H9 (cell line): Measurements from ENCODE around the gene GPR137B. TPM values are rescaled to one million over a fixed set of nuclear protein-coding genes. Genes with fewer than 3 reads are reported as not detected.

Source experiments
- DNase-seq: peaks from one replicate; pipeline ENCODE4 v3.0.0-alpha.2; 2017
- H2AFZ ChIP-seq: one replicate; pipeline ENCODE4 v1.6.1; 2013; ENCODE audit warnings: mild to moderate bottlenecking, low read length, control low read depth, moderate library complexity
- H2AK5ac ChIP-seq: 2 replicates; pipeline ENCODE4 v1.6.1; 2013; ENCODE audit warnings: low read length, control low read depth, mixed read lengths; ENCODE audit not compliant: insufficient read length
- H2BK120ac ChIP-seq: one replicate; pipeline ENCODE4 v1.6.1; 2013; ENCODE audit warnings: low read depth, mild to moderate bottlenecking, low read length, control low read depth, inconsistent platforms; ENCODE audit not compliant: poor library complexity, severe bottlenecking
- H2BK12ac ChIP-seq: 2 replicates; pipeline ENCODE4 v1.6.1; 2013; ENCODE audit warnings: low read length, control low read depth, mixed read lengths, low read depth; ENCODE audit not compliant: insufficient read length
- H2BK15ac ChIP-seq: 2 replicates; pipeline ENCODE4 v1.6.1; 2013; ENCODE audit warnings: low read depth, low read length, control low read depth
- H2BK20ac ChIP-seq: one replicate; pipeline ENCODE4 v1.6.1; 2013; ENCODE audit warnings: low read depth, mild to moderate bottlenecking, low read length, control low read depth, inconsistent platforms; ENCODE audit not compliant: poor library complexity, severe bottlenecking
- H2BK5ac ChIP-seq: 2 replicates; pipeline ENCODE4 v1.6.1; 2013; ENCODE audit warnings: low read length, control low read depth, mixed read lengths; ENCODE audit not compliant: insufficient read length
- H3K14ac ChIP-seq: 2 replicates; pipeline ENCODE4 v1.6.1; 2013; ENCODE audit warnings: low read length, control low read depth; ENCODE audit not compliant: insufficient read depth
- H3K18ac ChIP-seq: 2 replicates; pipeline ENCODE4 v1.6.1; 2013; ENCODE audit warnings: low read depth, mild to moderate bottlenecking, mixed read lengths, low read length, control low read depth; ENCODE audit not compliant: insufficient read length
- H3K23ac ChIP-seq: 2 replicates; pipeline ENCODE4 v1.6.1; 2013; ENCODE audit warnings: low read length, control low read depth, mixed read lengths, low read depth; ENCODE audit not compliant: insufficient read length
- H3K23me2 ChIP-seq: 2 replicates; pipeline ENCODE4 v1.6.1; 2013; ENCODE audit warnings: low read depth, mild to moderate bottlenecking, mixed read lengths, low read length, control low read depth; ENCODE audit not compliant: insufficient read length, poor library complexity, severe bottlenecking
- H3K27ac ChIP-seq: 2 replicates; pipeline ENCODE4 v1.5.1; 2013; ENCODE audit warnings: low read length, control low read depth, mixed read lengths, low read depth; ENCODE audit not compliant: insufficient read length
- H3K27me3 ChIP-seq: 2 replicates; pipeline ENCODE4 v1.6.1; 2013; ENCODE audit warnings: low read length, control low read depth, inconsistent platforms; ENCODE audit not compliant: insufficient read depth
- H3K4ac ChIP-seq: 2 replicates; pipeline ENCODE4 v1.6.1; 2013; ENCODE audit warnings: low read depth, mild to moderate bottlenecking, control low read depth, inconsistent platforms, low read length, moderate library complexity
- H3K4me1 ChIP-seq: 2 replicates; pipeline ENCODE4 v1.6.1; 2013; ENCODE audit warnings: low read length, control low read depth, inconsistent platforms; ENCODE audit not compliant: insufficient read depth
- H3K4me2 ChIP-seq: 2 replicates; pipeline ENCODE4 v1.6.1; 2013; ENCODE audit warnings: low read length, control low read depth, mixed read lengths; ENCODE audit not compliant: insufficient read length, insufficient read depth
- H3K56ac ChIP-seq: 2 replicates; pipeline ENCODE4 v1.6.1; 2013; ENCODE audit warnings: low read depth, mild to moderate bottlenecking, mixed read lengths, low read length, control low read depth; ENCODE audit not compliant: insufficient read length
- H3K79me1 ChIP-seq: 2 replicates; pipeline ENCODE4 v1.6.1; 2013; ENCODE audit warnings: low read depth, mild to moderate bottlenecking, moderate library complexity, low read length, control low read depth, inconsistent platforms; ENCODE audit not compliant: insufficient read depth, poor library complexity, severe bottlenecking
- H3K79me2 ChIP-seq: 2 replicates; pipeline ENCODE4 v1.6.1; 2013; ENCODE audit warnings: low read length, control low read depth, inconsistent platforms; ENCODE audit not compliant: insufficient read depth
- H3K9ac ChIP-seq: 2 replicates; pipeline ENCODE4 v1.6.1; 2013; ENCODE audit warnings: low read length, control low read depth, mixed read lengths; ENCODE audit not compliant: insufficient read length; ENCODE audit errors: extremely low read depth
- H3K9me3 ChIP-seq: one replicate; pipeline ENCODE4 v1.6.1; 2013; ENCODE audit warnings: low read depth, low read length, inconsistent platforms; ENCODE audit not compliant: control insufficient read depth
- H3T11ph ChIP-seq: one replicate; pipeline ENCODE4 v1.6.1; 2013; ENCODE audit warnings: mild to moderate bottlenecking, low read length, control low read depth, inconsistent platforms
- H4K20me1 ChIP-seq: one replicate; pipeline ENCODE4 v1.6.1; 2013; ENCODE audit not compliant: control insufficient read depth, insufficient read length, insufficient read depth
- H4K5ac ChIP-seq: 2 replicates; pipeline ENCODE4 v1.6.1; 2013; ENCODE audit warnings: low read depth, mild to moderate bottlenecking, mixed read lengths, low read length, control low read depth; ENCODE audit not compliant: insufficient read length
- H4K8ac ChIP-seq: replicated peaks from 2 replicates; pipeline ENCODE4 v1.6.1; 2013; ENCODE audit warnings: low read length, control low read depth, mixed read lengths, low read depth; ENCODE audit not compliant: insufficient read length
- H4K91ac ChIP-seq: 2 replicates; pipeline ENCODE4 v1.6.1; 2013; ENCODE audit warnings: low read depth, mild to moderate bottlenecking, moderate library complexity, mixed read lengths, low read length, control low read depth; ENCODE audit not compliant: insufficient read length
- H3K27ac Mint-ChIP-seq, 3 experiments: 2 replicates in 2 of 3; 3 replicates in 1 of 3; pipeline ENCODE4 v1.8.0; 2020 to 2021; ENCODE audit warnings: mixed read lengths in 3 of 3, mild to moderate bottlenecking in 1 of 3, moderate library complexity in 1 of 3
- H3K27me3 Mint-ChIP-seq: 2 replicates; pipeline ENCODE4 v1.8.0; 2021; ENCODE audit warnings: low read depth, mild to moderate bottlenecking, moderate library complexity, mixed read lengths
- H3K36me3 Mint-ChIP-seq, 3 experiments: 2 replicates in 2 of 3; 3 replicates in 1 of 3; pipeline ENCODE4 v1.8.0; 2020 to 2021; ENCODE audit warnings: low read depth in 3 of 3, mixed read lengths in 3 of 3; ENCODE audit not compliant: insufficient read depth in 1 of 3
- H3K4me1 Mint-ChIP-seq, 2 experiments: 2 replicates each; pipeline ENCODE4 v1.8.0; 2020; ENCODE audit warnings: mixed read lengths in 2 of 2
- H3K4me3 Mint-ChIP-seq, 2 experiments: 2 replicates in 1 of 2; 3 replicates in 1 of 2; pipeline ENCODE4 v1.8.0; 2020 to 2021; ENCODE audit warnings: mild to moderate bottlenecking in 2 of 2, mixed read lengths in 2 of 2, moderate library complexity in 1 of 2
- H3K9me3 Mint-ChIP-seq, 2 experiments: 2 replicates in 1 of 2; 3 replicates in 1 of 2; pipeline ENCODE4 v1.8.0; 2020; ENCODE audit warnings: mild to moderate bottlenecking in 2 of 2, mixed read lengths in 2 of 2, moderate library complexity in 1 of 2
- WGBS: extraction: QIAGEN DNeasy Blood & Tissue Kit; methylation state at CpG from one replicate; pipeline ENCODE4 v1.1.7; 2013; ENCODE audit warnings: missing lambda C conversion rate, low lambda C conversion rate, mixed read lengths; ENCODE audit not compliant: insufficient read length; ENCODE audit errors: extremely low coverage; 5-methylcytosine and 5-hydroxymethylcytosine counted together
- total RNA-seq: library from RNA; stranded (reverse); gene quantifications from 2 replicates; pipeline ENCODE4 v1.2.1, GENCODE V29; 2021
- TF ChIP-seq, protein P1 (sequence below): fragments of 200-600 bp; sonication (generic); conservative IDR thresholded peaks from 3 replicates; pipeline ENCODE4 v1.8.0; 2021; ENCODE audit warnings: antibody characterized with exemption, mild to moderate bottlenecking

GPR137B gene
- total RNA-seq, 1 experiment from 2014 or later: 5.9 TPM

DNA sequence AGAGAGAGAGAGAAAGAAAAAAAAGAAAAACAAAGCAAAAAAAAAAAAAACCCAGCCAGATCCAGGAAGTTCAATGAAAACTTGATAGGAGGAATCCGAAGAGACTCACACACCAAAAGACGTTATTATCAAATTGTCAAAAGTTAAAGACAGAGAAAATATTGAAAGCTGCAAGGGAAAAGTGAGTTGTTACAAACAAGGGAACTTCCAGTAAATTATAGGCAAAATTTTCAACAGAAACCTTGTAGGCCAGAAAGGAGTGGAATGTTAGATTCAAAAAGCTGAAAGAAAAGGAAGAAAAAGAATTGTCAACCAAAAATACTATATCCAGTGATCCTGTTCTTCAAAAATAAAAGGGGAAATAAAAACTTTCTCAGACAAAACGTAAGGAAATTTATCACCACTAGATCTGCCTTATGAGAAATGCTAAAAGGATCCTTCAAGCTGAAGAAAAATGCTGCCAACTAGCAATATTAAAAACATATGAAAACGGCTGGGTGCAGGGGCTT is 115.8 kb downstream of the GPR137B start:
- Mint-ChIP-seq H3K36me3 (peaks cover 12 to 34% (median 20%) of the 10 kb centered on the region in 3 experiments), H3K27ac (no peak overlapping the region), H3K4me3 (no peak overlapping the region), H3K27me3 (no peaks in the 10 kb centered on the region; the same call in 1 of the 2 replicates), H3K9me3 (peaks cover 23 to 35% of the 10 kb centered on the region in 2 experiments), H3K4me1 (no peaks in the 10 kb centered on the region)
- Histone ChIP-seq H3K56ac (no peak overlapping the region), H3K4me2 (no peak overlapping the region), H3K9me3 (no peaks in the 10 kb centered on the region), H2BK15ac (no peak overlapping the region), H2BK20ac (no peak overlapping the region), H3K9ac (no peak overlapping the region), H3K27me3 (no peaks in the 10 kb centered on the region), H3K23me2 (no peaks in the 10 kb centered on the region), H2BK120ac (no peak overlapping the region), H3T11ph (no peak overlapping the region), H4K20me1 (no peaks in the 10 kb centered on the region), H3K79me1 (no peaks in the 10 kb centered on the region), H4K5ac (no peak overlapping the region), H2AK5ac (no peak overlapping the region), H4K8ac (no peak overlapping the region), H3K23ac (no peak overlapping the region), H4K91ac (no peak overlapping the region), H2AFZ (no peak overlapping the region), H3K27ac (no peak overlapping the region), H2BK5ac (no peak overlapping the region), H3K14ac (no peak overlapping the region), H3K4me1 (no peaks in the 10 kb centered on the region), H3K79me2 (no peaks in the 10 kb centered on the region), H2BK12ac (no peak overlapping the region), H3K4ac (no peak overlapping the region), H3K18ac (no peak overlapping the region)
- TF ChIP-seq, protein P1, sequence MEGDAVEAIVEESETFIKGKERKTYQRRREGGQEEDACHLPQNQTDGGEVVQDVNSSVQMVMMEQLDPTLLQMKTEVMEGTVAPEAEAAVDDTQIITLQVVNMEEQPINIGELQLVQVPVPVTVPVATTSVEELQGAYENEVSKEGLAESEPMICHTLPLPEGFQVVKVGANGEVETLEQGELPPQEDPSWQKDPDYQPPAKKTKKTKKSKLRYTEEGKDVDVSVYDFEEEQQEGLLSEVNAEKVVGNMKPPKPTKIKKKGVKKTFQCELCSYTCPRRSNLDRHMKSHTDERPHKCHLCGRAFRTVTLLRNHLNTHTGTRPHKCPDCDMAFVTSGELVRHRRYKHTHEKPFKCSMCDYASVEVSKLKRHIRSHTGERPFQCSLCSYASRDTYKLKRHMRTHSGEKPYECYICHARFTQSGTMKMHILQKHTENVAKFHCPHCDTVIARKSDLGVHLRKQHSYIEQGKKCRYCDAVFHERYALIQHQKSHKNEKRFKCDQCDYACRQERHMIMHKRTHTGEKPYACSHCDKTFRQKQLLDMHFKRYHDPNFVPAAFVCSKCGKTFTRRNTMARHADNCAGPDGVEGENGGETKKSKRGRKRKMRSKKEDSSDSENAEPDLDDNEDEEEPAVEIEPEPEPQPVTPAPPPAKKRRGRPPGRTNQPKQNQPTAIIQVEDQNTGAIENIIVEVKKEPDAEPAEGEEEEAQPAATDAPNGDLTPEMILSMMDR: no peak
- no peak for DNase-seq
- WGBS: no CpG with 5 or more reads among the region's 4 CpGs

Other genes with a start within 250 kb of the GPR137B start
- gene NID1, start 77.4 kb upstream of the GPR137B start, total RNA-seq: 28.2 and 28.5 TPM in 2 replicates
- 1.3 and 1.5 TPM in 2 replicates for gene ERO1B, start 139.4 kb downstream of the GPR137B start, total RNA-seq